HCT116 (cell line): Measurements from ENCODE around the gene MMP24. TPM values are rescaled to one million over a fixed set of nuclear protein-coding genes. Genes with fewer than 3 reads are reported as not detected.
A peak's percentile ranks its signal among the peaks of the same experiment; 100 is the strongest.

ENCODE experiments used
- ATAC-seq: fragments of 200-7000 bp; cut with Tn5 transposase; 2 replicates; pipeline ENCODE4 v1.9.1; 2020; ENCODE audit warnings: mild to moderate bottlenecking, moderate library complexity
- BruUV-seq: library from RNA; stranded (reverse); fragments of 400-500 nt; replicated peaks from 2 replicates; lab custom pipeline; 2021; lab: Mats Ljungman, UMichigan
- CTCF ChIA-PET: fragments of 300-600 bp; sonication (Branson Sonifier 250); formaldehyde crosslinking; loops from one replicate; lab custom pipeline; 2021; ENCODE audit warnings: antibody characterized with exemption; lab: Charles Lee
- POLR2A ChIA-PET: fragments of 300-600, 350-600 bp; sonication (Branson Sonifier 250); formaldehyde crosslinking; loops from one replicate; lab custom pipeline; 2021; ENCODE audit warnings: antibody characterized with exemption; lab: Charles Lee
- RAD21 ChIA-PET, 2 experiments: fragments of 300-600 bp; sonication (Branson Sonifier 250); formaldehyde crosslinking; loops; one replicate each; lab custom pipeline; 2023; ENCODE audit warnings: low total read pairs in 2 of 2; ENCODE audit not compliant: uncharacterized antibody in 2 of 2, unreplicated experiment in 2 of 2, low non-redundant PET in 1 of 2; lab: Charles Lee
- DNase-seq: peaks from one replicate; pipeline ENCODE4 v3.0.0-alpha.2; 2010; ENCODE audit warnings: low read depth, low spot score
- H2AFZ ChIP-seq: fragments of 200-600 bp; shearing (Covaris generic), sonication (generic); 2 replicates; pipeline ENCODE4 v1.6.1; 2017; ENCODE audit warnings: low read depth, mixed run types, mixed read lengths, antibody characterized with exemption, low read length; ENCODE audit not compliant: poor library complexity, severe bottlenecking
- H3K27ac ChIP-seq: 2 replicates; pipeline ENCODE4 v1.5.1; 2012; ENCODE audit warnings: low read depth, low read length
- H3K27me3 ChIP-seq: fragments of 200-600 bp; sonication (generic); 2 replicates; pipeline ENCODE4 v1.6.1; 2016; ENCODE audit warnings: mixed run types, low read length, mixed read lengths; ENCODE audit not compliant: insufficient read depth
- H3K36me3 ChIP-seq, 2 experiments: fragments of 200-500 bp in 1 of 2; fragments of 200-600 bp in 1 of 2; sonication (Bioruptor generic) in 1 of 2; sonication (generic) in 1 of 2; 2 replicates each; pipeline versions ENCODE4 v1.5.1 to v1.6.1; 2014 to 2016; ENCODE audit warnings: low read length in 2 of 2, inconsistent platforms in 1 of 2, mixed read lengths in 1 of 2, mixed run types in 1 of 2; ENCODE audit not compliant: insufficient read depth in 2 of 2, control insufficient read depth in 1 of 2
- H3K4me1 ChIP-seq, 2 experiments: fragments of 200-600 bp in 1 of 2; sonication (generic) in 1 of 2; 2 replicates each; pipeline versions ENCODE4 v1.5.1 to v1.6.1; 2012 to 2017; ENCODE audit warnings: low read length in 2 of 2, inconsistent platforms in 1 of 2, mild to moderate bottlenecking in 1 of 2, mixed read lengths in 1 of 2, mixed run types in 1 of 2, moderate library complexity in 1 of 2; ENCODE audit not compliant: insufficient read depth in 2 of 2, control insufficient read depth in 1 of 2
- H3K4me2 ChIP-seq: fragments of 200-600 bp; sonication (generic); 2 replicates; pipeline ENCODE4 v1.6.1; 2017; ENCODE audit warnings: mixed run types, low read length, mixed read lengths
- H3K4me3 ChIP-seq, 2 experiments: fragments of 200-600 bp in 1 of 2; sonication (generic) in 1 of 2; replicated peaks in 1 of 2; 2 replicates each; pipeline ENCODE4 v1.5.1; 2011 to 2016; ENCODE audit warnings: low read length in 2 of 2, control low read depth in 1 of 2, low read depth in 1 of 2, mild to moderate bottlenecking in 1 of 2, mixed read lengths in 1 of 2, mixed run types in 1 of 2
- H3K79me2 ChIP-seq: fragments of 200-600 bp; sonication (generic); 2 replicates; pipeline ENCODE4 v1.6.1; 2017; ENCODE audit warnings: mild to moderate bottlenecking, mixed run types, low read length, moderate library complexity, mixed read lengths; ENCODE audit not compliant: insufficient read depth
- H3K9ac ChIP-seq: fragments of 200-600 bp; sonication (generic); 2 replicates; pipeline ENCODE4 v1.6.1; 2016; ENCODE audit warnings: low read length, mixed read lengths
- H3K9me2 ChIP-seq: fragments of 200-600 bp; sonication (generic), shearing (Covaris generic); 2 replicates; pipeline ENCODE4 v1.6.1; 2017; ENCODE audit warnings: mixed run types, mild to moderate bottlenecking, moderate library complexity; ENCODE audit not compliant: insufficient read depth
- H3K9me3 ChIP-seq, 2 experiments: fragments of 200-500 bp in 1 of 2; fragments of 200-600 bp in 1 of 2; sonication (Bioruptor generic) in 1 of 2; sonication (generic) in 1 of 2; 2 replicates each; pipeline ENCODE4 v1.6.1; 2014 to 2017; ENCODE audit warnings: low read length in 2 of 2, mixed read lengths in 2 of 2, inconsistent platforms in 1 of 2, low read depth in 1 of 2, mild to moderate bottlenecking in 1 of 2, mixed run types in 1 of 2, moderate library complexity in 1 of 2; ENCODE audit not compliant: control insufficient read depth in 1 of 2, insufficient read depth in 1 of 2
- H4K20me1 ChIP-seq: fragments of 200-600 bp; sonication (generic), shearing (Covaris generic); 2 replicates; pipeline ENCODE4 v1.6.1; 2017; ENCODE audit warnings: mixed run types, mild to moderate bottlenecking, moderate library complexity; ENCODE audit not compliant: insufficient read depth
- ATF3 ChIP-seq: IDR thresholded peaks from 2 replicates; pipeline ENCODE4 v1.6.1; 2012
- CBX3 ChIP-seq: IDR thresholded peaks from 2 replicates; pipeline ENCODE4 v1.6.1; 2012; ENCODE audit warnings: low read depth
- CEBPB ChIP-seq: IDR thresholded peaks from 2 replicates; pipeline ENCODE4 v1.6.1; 2012; ENCODE audit warnings: low read depth
- CTCF ChIP-seq, 3 experiments: fragments of 200-600 bp in 1 of 3; sonication (generic) in 1 of 3; IDR thresholded peaks in 2 of 3; conservative IDR thresholded peaks in 1 of 3; 2 replicates each; pipeline ENCODE4 v1.5.1; 2012 to 2017; ENCODE audit warnings: low read depth in 2 of 3, low read length in 2 of 3, antibody characterized with exemption in 1 of 3, borderline replicate concordance in 1 of 3, control low read depth in 1 of 3, mild to moderate bottlenecking in 1 of 3, mixed read lengths in 1 of 3, mixed run types in 1 of 3, moderate library complexity in 1 of 3; ENCODE audit not compliant: insufficient read depth in 1 of 3
- EZH2 ChIP-seq: fragments of 200-600 bp; sonication (generic); IDR thresholded peaks from 2 replicates; pipeline ENCODE4 v1.6.1; 2017; ENCODE audit warnings: antibody characterized with exemption, mixed run types
- EZH2phosphoT487 ChIP-seq: fragments of 200-600 bp; IDR thresholded peaks from 2 replicates; pipeline ENCODE4 v1.6.1; 2018; ENCODE audit warnings: antibody characterized with exemption, borderline replicate concordance
- FOSL1 ChIP-seq: IDR thresholded peaks from 2 replicates; pipeline ENCODE4 v1.6.1; 2012; ENCODE audit warnings: low read depth
- JUND ChIP-seq: IDR thresholded peaks from 2 replicates; pipeline ENCODE4 v1.6.1; 2012
- POLR2A ChIP-seq: IDR thresholded peaks from 2 replicates; pipeline ENCODE4 v1.7.0; 2011; ENCODE audit warnings: borderline replicate concordance; ENCODE audit not compliant: insufficient read depth, insufficient read length; ENCODE audit errors: extremely low read depth
- POLR2AphosphoS5 ChIP-seq: IDR thresholded peaks from 2 replicates; pipeline ENCODE4 v1.6.1; 2011; ENCODE audit warnings: mild to moderate bottlenecking, low read depth, low read length, moderate library complexity
- REST ChIP-seq: IDR thresholded peaks from 2 replicates; pipeline ENCODE4 v1.6.1; 2012; ENCODE audit warnings: low read depth
- SIN3A ChIP-seq: IDR thresholded peaks from 2 replicates; pipeline ENCODE4 v1.6.1; 2012; ENCODE audit warnings: low read depth
- SP1 ChIP-seq: IDR thresholded peaks from 2 replicates; pipeline ENCODE4 v1.6.1; 2012; ENCODE audit warnings: low read depth
- SRF ChIP-seq: IDR thresholded peaks from 2 replicates; pipeline ENCODE4 v1.6.1; 2012; ENCODE audit warnings: low read depth
- YY1 ChIP-seq: IDR thresholded peaks from 2 replicates; pipeline ENCODE4 v1.6.1; 2011; ENCODE audit warnings: low read length, low read depth, moderate library complexity, mild to moderate bottlenecking; ENCODE audit not compliant: insufficient replicate concordance; ENCODE audit errors: extremely low read depth
- ZBTB33 ChIP-seq: IDR thresholded peaks from 2 replicates; pipeline ENCODE4 v1.6.1; 2011; ENCODE audit warnings: mild to moderate bottlenecking, low read length, moderate library complexity; ENCODE audit not compliant: insufficient replicate concordance; ENCODE audit errors: extremely low read depth
- ZFX ChIP-seq: fragments of 450-650 bp; IDR thresholded peaks from 2 replicates; pipeline ENCODE4 v1.6.1; 2017
- ZNF274 ChIP-seq: fragments of 200-500 bp; sonication (Bioruptor generic); IDR thresholded peaks from 2 replicates; pipeline ENCODE4 v1.6.1; 2014; ENCODE audit warnings: mild to moderate bottlenecking, low read depth, low read length, inconsistent platforms
- intact Hi-C: fragments of 100-400 bp; cut with micrococcal nuclease; formaldehyde crosslinking; loops from 2 replicates; pipeline ENCODE4 v1.10.0; 2022
- total RNA-seq: library from RNA; stranded (reverse); gene quantifications from one replicate; pipeline ENCODE4 v1.2.1, GENCODE V29; 2021; ENCODE audit not compliant: unreplicated experiment

MMP24 gene
- total RNA-seq, 1 experiment from 2014 or later, result not detected

GRCh38 chr20:35277531-35278395, 51.3 kb downstream of the MMP24 start, which contains the start of gene MMP24OS:
Gene MMP24OS, minus strand, starts transcription at chr20:35278122. Its CDS starts 193 bp downstream, at chr20:35277929.
- intact Hi-C loops, result no loop called here
- RAD21 ChIA-PET, result interaction anchor here in 1 of 2 experiments (0.6 kb wide), 1 partner anchor 444 kb away, joined by 3 read pairs; no protein-coding TSS in a partner anchor
- Histone ChIP-seq H3K4me2 (peak within 1 kb of the TSS; percentile 88), H4K20me1 (no peaks in the 10 kb centered on the region), H3K27ac (peak within 1 kb of the TSS; percentile 78), H3K9me2 (no peaks in the 10 kb centered on the region), H3K4me3 (peak within 1 kb of the TSS; percentile 83 to 87), H3K79me2 (peaks cover 57% of the 10 kb centered on the region), H3K9me3 (no peaks in the 10 kb centered on the region), H3K36me3 (peaks cover 21 to 46% of the 10 kb centered on the region in 2 experiments), H3K9ac (peak within 1 kb of the TSS; percentile 80), H2AFZ (no peak within 1 kb of the TSS), H3K4me1 (peaks cover 7 to 25% of the 10 kb centered on the region in 2 experiments; a peak in 3 of 4 replicates), H3K27me3 (no peaks in the 10 kb centered on the region)
- no TSS peak for BruUV-seq
- POLR2A ChIA-PET, result interaction anchor here (0.7 to 1.0 kb wide), 6 partner anchors 12 to 177 kb away, joined by 3 to 8 read pairs (median 4); no protein-coding TSS in a partner anchor
- CTCF ChIA-PET, result interaction anchor here (1.1 to 2.2 kb wide), 3 partner anchors 133 to 403 kb away, joined by 3 to 13 read pairs (median 3); no protein-coding TSS in a partner anchor
- peak; percentile 66 for DNase-seq
- ATAC-seq, result peak; percentile 94
- no peak for TF ChIP-seq JUND
- TF ChIP-seq ATF3, result no peak
- TF ChIP-seq EZH2, result no peak
- no peak for TF ChIP-seq EZH2phosphoT487
- peak; percentile 48; the same call in 1 of the 2 replicates for TF ChIP-seq SIN3A
- TF ChIP-seq POLR2AphosphoS5, result peak; percentile 98
- no peak for TF ChIP-seq CBX3
- no peak for TF ChIP-seq SRF
- TF ChIP-seq YY1, result no peak
- TF ChIP-seq REST, result no peak
- peak in 2 of 3 experiments; percentile 8 to 22; a peak in 2 of 6 replicates for TF ChIP-seq CTCF (IDR thresholded peaks at IDR 0.05 in 2 of 3, conservative IDR thresholded peaks at IDR 0.05 in 1 of 3; ENCODE audit: borderline replicate concordance in 1 of 3, insufficient read depth in 1 of 3, low read depth in 2 of 3, low read length in 2 of 3)
- TF ChIP-seq SP1, result peak; percentile 30; the same call in 1 of the 2 replicates
- TF ChIP-seq POLR2A, result peak; percentile 39
- TF ChIP-seq ZFX, result peak; percentile 33; the same call in 1 of the 2 replicates
- TF ChIP-seq FOSL1, result no peak
- no peak for TF ChIP-seq CEBPB
- TF ChIP-seq ZNF274, result no peak
- TF ChIP-seq ZBTB33, result no peak
